Psoas muscle (tissue), 8 donors: Measurements from ENCODE around the gene PCTP. TPM values are rescaled to one million over a fixed set of nuclear protein-coding genes. Genes with fewer than 3 reads are reported as not detected.

ENCODE experiments used
- ATAC-seq, 4 donors: fragments of 200-7000 bp; cut with Tn5 transposase; one replicate each; pipeline ENCODE4 v1.9.1; 2020; ENCODE audit warnings: moderate library complexity in 3 of 4, mild to moderate bottlenecking in 2 of 4
- DNase-seq, 2 donors: peaks; one replicate each; pipeline ENCODE4 v3.0.0-alpha.2; 2020
- H3K27ac ChIP-seq: fragments of 200-600 bp; one replicate; pipeline ENCODE4 v1.8.0; 2022
- H3K27me3 ChIP-seq, 3 donors: fragments of 200-600 bp in 1 of 3; one replicate each; pipeline versions ENCODE4 v1.6.1 to v1.8.0; 2013 to 2022; ENCODE audit warnings: low read length in 2 of 3, mild to moderate bottlenecking in 2 of 3, moderate library complexity in 1 of 3; ENCODE audit not compliant: insufficient read depth in 3 of 3
- H3K36me3 ChIP-seq, 2 donors: fragments of 200-600 bp in 1 of 2; one replicate each; pipeline versions ENCODE4 v1.6.1 to v1.8.0; 2013 to 2022; ENCODE audit warnings: low read depth in 1 of 2, mild to moderate bottlenecking in 1 of 2, moderate library complexity in 1 of 2; ENCODE audit not compliant: insufficient read depth in 1 of 2
- H3K4me1 ChIP-seq: fragments of 200-600 bp; one replicate; pipeline ENCODE4 v1.8.0; 2022
- H3K4me3 ChIP-seq: fragments of 200-600 bp; one replicate; pipeline ENCODE4 v1.8.0; 2022; ENCODE audit warnings: mild to moderate bottlenecking
- H3K9me3 ChIP-seq: fragments of 200-600 bp; one replicate; pipeline ENCODE4 v1.8.0; 2022
- CTCF ChIP-seq: fragments of 200-600 bp; IDR thresholded peaks from one replicate; pipeline ENCODE4 v1.8.0; 2022; ENCODE audit warnings: antibody characterized with exemption
- WGBS, 3 donors: extraction: QIAGEN DNeasy Blood & Tissue Kit; methylation state at CpG; one replicate each; pipeline versions ENCODE4 v1.1.6 to v1.1.7; 2013; 5-methylcytosine and 5-hydroxymethylcytosine counted together
- intact Hi-C, 2 donors: fragments of 100-400 bp; cut with DNase I; formaldehyde crosslinking; loops; one replicate each; pipeline versions ENCODE4 v1.11.0 to v1.14.2; 2022
- polyA plus RNA-seq, 3 donors: library from polyadenylated mRNA; stranded (reverse); fragments of 200-250 nt; gene quantifications; one replicate each; pipeline ENCODE4 v1.2.3, GENCODE V29; 2013
- total RNA-seq, 4 donors: library from RNA; stranded (reverse); fragmentation: NEBNext Ultra II Directional in 2 of 4; extraction: Animal tissue kit (Norgen Biotek cat#: 25700) in 2 of 4; gene quantifications; one replicate each; pipeline versions ENCODE4 v1.2.1 to v1.2.4, GENCODE V29; 2021 to 2023
- donor health status: healthy with polysubstance abuse.
- donor health status: DM: no; HTN: no; CAD: no; lungs with moderate emphysema.
- donor health status: Bipolar disorder and iron deficiency.
- donor health status: healthy.
- donor health status: DM: yes; HTN: yes; CAD: no.
- donor health status: DM: no; HTN: no; CAD: no.
- donor health status: DM: no; HTN: no; CAD: no.
- donor health status: DM: yes; HTN: yes; CAD: no.

PCTP gene
- total and polyA plus RNA-seq, 7 donors, result 9.7 to 24.8 (median 14.7) TPM

GRCh38 chr17:55773671-55774070, 22.8 kb downstream of the PCTP start:
- TF ChIP-seq CTCF, result no peak
- Histone ChIP-seq H3K27me3 (no peaks in the 10 kb centered on the region), H3K36me3 (peaks cover 8 to 76% of the 10 kb centered on the region in 2 donors), H3K27ac (no peak overlapping the region), H3K9me3 (no peaks in the 10 kb centered on the region), H3K4me1 (peaks cover 9% of the 10 kb centered on the region), H3K4me3 (no peak overlapping the region)
- 89 to 92% (median 91%) methylated on average over 13 of the region's 13 CpGs for whole genome bisulfite sequencing, 3 donors
- DNase-seq (no peak), ATAC-seq (no peak)
- intact Hi-C loops, result loop anchor here in 1 of 2 donors (5.0 kb wide), 1 partner anchor 51 kb away; the partner anchor contains the start of gene TMEM100

GRCh38 chr17:55774846-55775271, 24.0 kb downstream of the PCTP start:
- intact Hi-C loops, result loop anchor here in 1 of 2 donors (5.0 kb wide), 1 partner anchor 53 kb away; the partner anchor contains the start of gene TMEM100

GRCh38 chr17:55776271-55776670, 25.4 kb downstream of the PCTP start:
- H3K27ac ChIP-seq, result no peak overlapping the region
- DNase-seq (no peak), ATAC-seq (no peak)
- H3K4me1 ChIP-seq, result no peaks in the 10 kb centered on the region
- no peak for TF ChIP-seq CTCF
- no peak overlapping the region for H3K4me3 ChIP-seq
- intact Hi-C loops, result no loop called here
- no peaks in the 10 kb centered on the region for H3K9me3 ChIP-seq
- no peaks in the 10 kb centered on the region for H3K27me3 ChIP-seq
- 89 to 95% (median 94%) methylated on average over 8 of the region's 8 CpGs for whole genome bisulfite sequencing, 3 donors
- peaks cover 8 to 64% of the 10 kb centered on the region in 2 donors for H3K36me3 ChIP-seq

More at GRCh38 chr17:55774846-55775271, 24.0 kb downstream of the PCTP start:
- ATAC-seq (no peak), DNase-seq (no peak)
- Histone ChIP-seq H3K9me3 (no peaks in the 10 kb centered on the region), H3K4me1 (peaks cover 3% of the 10 kb centered on the region), H3K27me3 (no peaks in the 10 kb centered on the region), H3K36me3 (peaks cover 8 to 68% of the 10 kb centered on the region in 2 donors), H3K27ac (no peak overlapping the region), H3K4me3 (no peak overlapping the region)
- no peak for TF ChIP-seq CTCF
- WGBS, 3 donors, result 58 to 76% (median 72%) methylated on average over 7 of the region's 7 CpGs

GRCh38 chr17:55777471-55777971, 26.7 kb downstream of the PCTP start:
- H3K27ac ChIP-seq, result no peak overlapping the region
- no peak overlapping the region for H3K4me3 ChIP-seq
- intact Hi-C loops, result no loop called here
- peaks cover 2% of the 10 kb centered on the region for H3K4me1 ChIP-seq
- no peaks in the 10 kb centered on the region for H3K27me3 ChIP-seq
- ATAC-seq, result no peak
- TF ChIP-seq CTCF, result no peak
- H3K36me3 ChIP-seq, result peaks cover 8 to 51% of the 10 kb centered on the region in 2 donors
- WGBS, 3 donors, result 60 to 90% (median 87%) methylated on average over 2 of the region's 2 CpGs
- no peak for DNase-seq
- no peaks in the 10 kb centered on the region for H3K9me3 ChIP-seq
